Hindlimb muscle (tissue), 1 donor: ENCODE data around the gene NADK. TPM values are rescaled to one million over a fixed set of nuclear protein-coding genes. Genes with fewer than 3 reads are reported as not detected.

Experiments used
- polyA plus RNA-seq: library from polyadenylated mRNA; unstranded; fragments of 120-200 nt; gene quantifications from one replicate; pipeline ENCODE4 v1.2.1, GENCODE V29; 2013; ENCODE audit not compliant: insufficient read length

The NADK gene
- polyA plus RNA-seq, 1 donor, result 32.4 TPM

Other genes with a start within 250 kb of the NADK start
- gene TMEM240, start 237.8 kb downstream of the NADK start, polyA plus RNA-seq, result 4.8 TPM
- 92.1 TPM for gene SSU72, start 203.6 kb downstream of the NADK start, polyA plus RNA-seq
- gene FNDC10, start 178.3 kb downstream of the NADK start, polyA plus RNA-seq, result 3.0 TPM
- 92.6 TPM for gene MIB2, start 163.0 kb downstream of the NADK start, polyA plus RNA-seq
- 38.1 TPM for gene MMP23B, start 146.3 kb downstream of the NADK start, polyA plus RNA-seq
- gene CDK11B, start 119.5 kb downstream of the NADK start, polyA plus RNA-seq, result 39.0 TPM
- 37.7 TPM for gene SLC35E2B, start 85.7 kb downstream of the NADK start, polyA plus RNA-seq
- 27.0 TPM for gene CDK11A, start 54.1 kb downstream of the NADK start, polyA plus RNA-seq
- 164 TPM for gene GNB1, start 112.6 kb upstream of the NADK start, polyA plus RNA-seq
- 211 TPM for gene CALML6, start 136.8 kb upstream of the NADK start, polyA plus RNA-seq
- 134 TPM for gene TMEM52, start 140.8 kb upstream of the NADK start, polyA plus RNA-seq
- 0.19 TPM for gene CFAP74, start 225.3 kb upstream of the NADK start, polyA plus RNA-seq
- 1.1 TPM for gene GABRD, start 240.9 kb upstream of the NADK start, polyA plus RNA-seq